NCI-H128 (cell line): ENCODE measurements around the gene RDH5.

ENCODE experiments used
- DNase-seq: peaks from one replicate; lab custom pipeline; 2025; ENCODE audit not compliant: unreplicated experiment; lab: John Stamatoyannopoulos, UW

RDH5 gene

DNA sequence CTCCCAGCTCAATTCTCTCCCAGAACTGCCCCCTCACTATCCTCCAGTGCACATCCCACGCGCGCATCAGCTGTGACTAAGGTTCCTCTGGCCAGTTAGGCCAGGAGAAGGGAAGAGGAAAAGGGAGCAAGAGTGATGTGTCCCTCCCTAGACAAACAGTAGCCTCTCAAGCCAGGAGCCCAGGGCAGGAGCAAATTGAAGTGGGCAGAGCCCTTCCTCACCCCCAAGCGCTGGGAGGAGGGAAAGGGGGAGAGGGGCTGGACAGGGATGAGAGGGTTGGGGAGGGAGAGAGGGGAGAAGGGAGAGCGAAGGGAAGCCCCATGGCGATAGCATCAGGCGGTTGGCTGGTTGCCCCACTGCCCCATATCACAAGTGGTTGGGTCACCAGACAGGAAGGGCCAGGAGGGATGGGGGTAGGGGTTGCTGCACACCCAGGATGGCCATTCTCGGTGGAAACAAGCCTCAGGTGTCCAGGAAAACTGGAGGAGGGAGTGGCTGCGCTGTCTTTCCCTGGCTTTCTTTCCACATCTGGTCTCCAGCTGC lies 7.5 kb downstream of the RDH5 start:
- DNase-seq, result no peak

DNA sequence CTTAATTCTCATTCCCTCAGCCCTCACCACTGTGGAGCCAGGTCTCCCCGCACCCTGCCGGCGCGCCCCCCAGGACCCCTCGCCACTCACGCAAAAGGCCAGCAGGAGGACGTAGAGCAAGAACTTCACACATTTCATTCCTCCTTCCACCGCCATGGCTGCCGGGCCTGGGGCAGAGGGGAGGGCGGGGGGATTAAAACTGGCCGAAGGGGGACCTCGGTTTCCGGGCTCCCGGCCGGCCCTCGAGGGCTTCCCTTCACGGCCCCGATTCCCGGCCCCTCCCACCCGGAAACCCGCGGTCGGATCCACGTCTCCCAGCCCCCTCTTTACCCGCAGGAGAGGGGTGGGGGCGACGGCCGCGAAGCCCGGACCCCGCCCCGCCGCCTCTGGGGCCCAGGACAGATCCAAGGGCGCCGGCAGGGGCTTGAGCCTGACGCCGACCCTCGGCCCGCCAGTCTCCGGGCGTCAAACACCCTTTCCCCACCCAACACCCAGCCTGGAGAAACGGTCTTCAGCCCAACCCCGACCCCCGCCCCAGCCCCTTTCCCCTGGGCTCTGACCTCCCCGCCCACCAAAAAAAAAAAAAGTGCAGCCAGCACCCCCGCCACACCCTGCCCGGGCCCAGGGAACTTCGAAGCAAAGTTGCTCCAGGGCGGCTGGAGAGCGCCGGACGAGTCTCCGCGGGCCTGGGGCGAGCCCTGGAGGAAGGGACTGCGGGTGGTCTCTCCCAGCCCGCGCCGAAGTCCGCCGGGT lies 8.2 kb downstream of the RDH5 start:
- DNase-seq, result no peak

GRCh38 chr12:55728939-55729818 lies 9.0 kb downstream of the RDH5 start, which contains the start of gene CD63:
TSS of gene CD63 (minus strand) at chr12:55729009. CDS start at chr12:55728341, 668 bp downstream.
- peak; percentile 69 for DNase-seq

DNA sequence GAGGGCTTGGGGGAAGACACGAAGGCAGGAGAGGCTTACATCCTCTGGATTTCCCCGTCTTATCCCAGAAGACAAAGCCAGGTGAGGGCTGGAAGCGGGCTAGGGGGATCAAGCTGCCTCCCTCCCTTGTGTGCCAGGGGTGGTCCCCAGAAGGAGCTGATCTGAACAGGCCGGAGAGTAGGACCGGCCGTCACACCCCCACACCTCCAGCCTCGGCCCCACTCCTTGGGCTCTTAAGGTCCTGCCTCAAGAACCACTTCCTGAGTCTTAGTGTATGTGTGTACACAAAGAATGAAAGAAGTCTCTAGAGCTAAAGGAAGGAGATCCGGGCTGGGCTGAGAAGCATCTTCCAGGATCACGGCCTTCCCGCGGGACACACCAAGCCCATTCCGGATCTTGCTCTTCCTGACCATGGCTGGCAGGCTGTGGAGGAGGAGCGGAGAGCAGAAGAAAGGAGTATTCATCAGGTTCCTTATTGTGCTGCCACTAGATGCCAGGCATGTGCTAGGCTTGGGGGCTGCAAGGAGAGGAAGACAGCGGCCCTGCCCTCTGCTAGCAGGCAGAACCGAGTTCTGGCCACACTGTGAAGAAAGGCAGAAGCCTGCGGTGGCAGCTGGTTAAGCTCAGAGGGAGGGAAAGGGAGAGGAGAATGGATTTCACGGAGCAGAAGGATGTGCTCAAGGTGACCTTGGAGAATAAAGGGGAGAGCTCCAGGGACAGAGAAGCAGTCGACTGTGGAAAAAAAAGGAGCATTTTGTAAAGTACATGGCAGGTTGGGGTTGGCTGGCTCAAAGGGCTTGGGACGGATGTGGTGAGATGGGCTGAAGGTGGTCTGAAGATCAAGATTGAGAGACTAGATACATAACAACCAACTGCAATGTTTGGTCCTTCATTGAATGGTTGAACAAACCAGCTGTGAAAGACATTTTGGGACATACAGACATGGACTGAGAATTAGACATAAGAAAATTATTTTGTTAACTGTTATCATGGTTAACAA lies 9.9 kb downstream of the RDH5 start:
- no peak for DNase-seq

GRCh38 chr12:55732288-55732687 lies 12.1 kb downstream of the RDH5 start:
- DNase-seq, result no peak

DNA sequence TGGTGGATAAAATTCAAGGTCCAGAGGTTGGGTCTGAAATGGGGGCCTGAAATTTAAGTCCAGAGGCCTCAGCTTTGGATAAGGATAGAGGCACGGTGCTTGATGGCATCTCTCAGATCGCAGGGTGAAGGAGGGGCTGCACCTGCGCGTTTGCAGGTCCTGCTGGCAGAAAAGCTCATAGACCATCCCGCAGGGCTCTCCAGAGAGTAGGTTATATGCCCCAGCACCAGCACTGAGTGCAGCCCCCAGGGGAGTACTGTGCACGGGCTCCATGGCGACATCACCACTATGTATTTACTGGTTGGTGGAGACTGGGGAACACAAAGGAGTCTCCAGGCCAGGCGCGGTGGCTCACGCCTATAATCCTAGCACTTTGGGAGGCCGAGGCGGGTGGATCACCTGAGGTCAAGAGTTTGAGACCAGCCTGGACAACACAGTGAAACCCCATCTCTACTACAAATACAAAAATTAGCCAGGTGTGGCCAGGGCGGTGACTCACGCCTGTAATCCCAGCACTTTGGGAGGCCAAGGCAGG lies 12.9 kb downstream of the RDH5 start:
- DNase-seq, result no peak

DNA sequence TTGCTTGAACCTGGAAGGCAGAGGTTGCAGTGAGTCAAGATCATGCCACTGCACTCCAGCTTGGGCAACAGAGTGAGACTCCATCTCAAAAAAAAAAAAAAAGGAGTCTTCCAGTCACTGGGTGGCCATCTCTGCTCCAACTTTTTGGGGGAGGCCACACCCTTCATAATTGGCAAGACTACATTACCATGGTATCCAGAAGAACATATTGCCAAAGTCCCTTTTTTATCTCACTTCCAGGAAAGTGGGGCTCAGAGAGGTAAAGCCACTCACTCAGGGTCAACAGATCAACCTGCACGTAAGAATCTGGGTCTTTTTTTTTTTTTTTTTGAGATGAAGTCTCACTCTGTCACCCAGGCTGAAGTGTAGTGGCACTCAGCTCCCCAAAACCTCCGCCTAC lies 13.7 kb downstream of the RDH5 start:
- no peak for DNase-seq

DNA sequence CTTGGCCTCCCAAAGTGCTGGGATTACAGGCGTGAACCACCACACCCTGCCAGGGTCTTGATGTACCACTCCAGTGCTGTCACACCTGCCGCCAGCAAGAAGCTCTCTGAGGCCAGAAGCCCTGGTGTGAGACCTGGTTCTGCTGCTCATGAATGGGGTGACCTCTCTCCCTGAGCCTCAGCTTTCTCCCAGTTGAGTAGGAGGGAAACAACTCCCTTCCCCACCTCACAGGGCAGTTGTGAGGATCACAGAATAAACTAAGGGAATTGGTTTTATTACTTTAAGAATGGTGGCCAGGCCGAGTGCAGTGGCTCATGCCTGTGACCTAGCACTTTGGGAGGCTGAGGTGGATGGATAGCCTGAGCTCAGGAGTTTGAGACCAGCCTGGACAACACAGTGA lies 14.4 kb downstream of the RDH5 start:
- DNase-seq, result no peak

- DNase-seq, result no peak
Measured at GRCh38 chr12:55736076-55736475, 15.9 kb downstream of the RDH5 start.

GRCh38 chr12:55736780-55737580 lies 16.8 kb downstream of the RDH5 start:
- peak; percentile 55 for DNase-seq

DNA sequence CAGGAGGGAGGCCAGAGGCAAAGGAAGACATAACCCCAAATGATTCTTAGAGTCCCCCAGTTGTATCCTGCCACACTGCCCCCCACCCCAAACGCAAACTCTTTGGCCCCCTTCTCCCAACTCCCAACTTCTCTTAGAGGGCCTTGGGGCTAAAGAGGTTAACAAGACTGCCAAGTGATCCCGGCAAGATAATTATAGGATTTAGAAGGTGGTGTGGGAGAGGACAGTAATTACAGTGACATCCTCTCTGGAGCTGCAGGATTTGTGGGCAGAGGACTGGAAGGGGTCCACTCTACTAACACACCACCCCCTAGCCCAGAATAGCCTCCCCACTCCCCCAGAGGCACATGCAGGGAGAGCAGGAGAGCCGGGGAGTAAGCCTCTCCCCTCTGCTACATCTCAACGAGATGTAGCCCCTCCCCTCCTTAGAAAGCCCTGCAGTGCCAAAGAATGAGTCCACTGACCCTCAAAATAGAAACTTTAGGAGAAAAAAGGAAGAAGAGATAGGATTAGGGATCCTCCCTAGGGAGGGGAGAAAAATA lies 17.5 kb downstream of the RDH5 start:
- DNase-seq, result no peak

GRCh38 chr12:55738123-55739024 lies 18.2 kb downstream of the RDH5 start:
- DNase-seq, result peak; percentile 86

DNA sequence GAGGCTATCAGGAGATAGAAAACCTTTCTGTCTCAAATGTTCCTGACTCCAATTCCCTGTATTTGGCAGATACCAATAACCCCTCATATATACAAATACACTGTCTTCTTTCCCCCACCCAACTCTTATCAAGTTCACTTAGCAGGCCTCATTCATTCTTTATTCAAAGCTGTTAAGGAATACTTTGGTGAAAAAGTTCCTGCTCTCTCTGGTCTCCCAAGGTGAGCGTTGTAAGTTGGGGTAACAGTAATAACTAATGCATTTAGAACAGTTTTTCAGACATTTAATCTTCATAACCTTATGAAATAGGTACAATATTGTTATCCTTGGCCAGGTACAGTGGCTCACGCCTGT lies 18.8 kb downstream of the RDH5 start:
- DNase-seq, result no peak

- no peak for DNase-seq
Measured at GRCh38 chr12:55741931-55742680, 21.9 kb downstream of the RDH5 start.

DNA sequence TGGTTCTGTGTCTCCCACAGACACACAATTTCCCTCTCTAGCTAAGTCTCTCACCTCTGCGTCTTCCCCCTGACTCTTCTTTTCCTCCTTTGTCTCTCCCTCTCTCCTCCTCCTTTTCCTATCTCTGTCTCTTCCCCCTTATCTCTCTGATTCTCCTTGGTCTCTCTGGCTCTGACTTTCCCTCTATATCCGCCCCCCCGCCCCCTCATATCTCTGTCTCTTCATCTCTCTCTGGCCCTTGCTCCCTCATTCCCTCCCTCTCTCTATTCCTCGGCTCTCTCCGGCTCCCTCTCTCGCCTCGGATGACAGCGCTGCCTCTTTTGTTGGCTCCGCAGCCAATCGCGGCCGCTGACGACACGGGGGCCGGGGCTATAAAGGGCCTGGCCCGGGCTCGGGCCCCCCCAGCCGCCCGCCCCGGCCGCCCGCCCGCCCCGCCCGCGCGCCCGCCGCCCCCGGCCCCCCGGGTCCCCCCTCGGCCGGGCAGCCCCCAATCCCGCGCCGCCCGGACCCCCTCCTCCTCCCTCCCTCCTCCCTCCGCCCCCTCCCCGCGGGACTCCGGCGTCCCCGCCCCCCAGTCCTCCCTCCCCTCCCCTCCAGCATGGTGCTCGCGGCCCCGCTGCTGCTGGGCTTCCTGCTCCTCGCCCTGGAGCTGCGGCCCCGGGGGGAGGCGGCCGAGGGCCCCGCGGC lies 22.7 kb downstream of the RDH5 start, which contains the start of gene GDF11:
Gene GDF11 (plus strand): TSS at position 404 of the 687 bp plus-strand sequence. CDS start 195 bp downstream, at position 599.
- peak; percentile 76 for DNase-seq

DNA sequence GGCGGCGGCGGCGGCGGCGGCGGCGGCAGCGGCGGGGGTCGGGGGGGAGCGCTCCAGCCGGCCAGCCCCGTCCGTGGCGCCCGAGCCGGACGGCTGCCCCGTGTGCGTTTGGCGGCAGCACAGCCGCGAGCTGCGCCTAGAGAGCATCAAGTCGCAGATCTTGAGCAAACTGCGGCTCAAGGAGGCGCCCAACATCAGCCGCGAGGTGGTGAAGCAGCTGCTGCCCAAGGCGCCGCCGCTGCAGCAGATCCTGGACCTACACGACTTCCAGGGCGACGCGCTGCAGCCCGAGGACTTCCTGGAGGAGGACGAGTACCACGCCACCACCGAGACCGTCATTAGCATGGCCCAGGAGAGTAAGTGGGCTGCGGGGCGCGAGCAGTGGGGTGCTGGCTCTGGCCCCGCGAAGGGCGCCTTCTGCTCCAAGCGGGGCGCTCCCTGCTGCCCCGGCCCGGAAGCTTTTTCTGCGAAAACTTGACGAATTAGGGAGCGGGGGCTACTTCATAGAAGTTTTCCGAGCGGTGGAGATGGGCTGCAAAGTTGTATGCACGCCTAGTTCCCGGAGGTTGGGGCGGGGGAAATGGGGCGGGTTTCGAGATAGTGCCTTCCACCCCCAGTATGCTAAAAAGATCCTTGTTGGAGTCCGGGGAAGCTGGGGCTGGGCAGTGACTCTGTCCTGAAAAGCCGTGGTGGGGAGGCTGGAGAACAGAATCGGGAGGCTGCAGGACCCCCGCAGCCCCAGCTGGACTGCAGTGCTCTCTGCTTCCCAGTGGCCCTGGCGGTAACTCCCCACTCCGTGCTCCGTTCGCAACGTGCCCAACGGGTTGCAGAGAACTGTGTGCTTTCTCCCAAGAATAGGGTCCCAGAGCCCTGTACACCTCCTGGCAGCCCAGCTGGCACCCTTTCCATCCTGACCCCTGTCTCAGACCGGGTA lies 23.5 kb downstream of the RDH5 start:
- no peak for DNase-seq
